IMR-90 (cell line): Measurements from ENCODE around the gene TRIM17. TPM values are rescaled to one million over a fixed set of nuclear protein-coding genes. Genes with fewer than 3 reads are reported as not detected.

Experiments
- ATAC-seq: fragments of 200-7000 bp; cut with Tn5 transposase; 2 replicates; pipeline ENCODE4 v1.9.1; 2020; ENCODE audit warnings: low read depth, mild to moderate bottlenecking, moderate library complexity
- BruUV-seq: library from RNA; stranded (reverse); fragments of 400-500 nt; replicated peaks from 2 replicates; lab custom pipeline; 2021; lab: Mats Ljungman, UMichigan
- CTCF ChIA-PET: fragments of 300-600 bp; formaldehyde crosslinking; extraction: SDS; loops from one replicate; lab custom pipeline; 2021; ENCODE audit warnings: antibody characterized with exemption; lab: Yijun Ruan, JAX
- POLR2A ChIA-PET: fragments of 300-600 bp; sonication (Branson Sonifier 250); formaldehyde crosslinking; loops from one replicate; lab custom pipeline; 2022; ENCODE audit warnings: antibody characterized with exemption; ENCODE audit not compliant: unreplicated experiment; lab: Charles Lee
- DNase-seq: peaks from one replicate; pipeline ENCODE4 v3.0.0; 2013
- H2AFZ ChIP-seq: replicated peaks from 2 replicates; pipeline ENCODE3; 2013; ENCODE audit warnings: low read length, mild to moderate bottlenecking; ENCODE audit not compliant: poor library complexity
- H2AK5ac ChIP-seq: 2 replicates; pipeline ENCODE4 v1.6.1; 2013; ENCODE audit warnings: low read depth, low read length, inconsistent platforms
- H2AK9ac ChIP-seq: replicated peaks from 2 replicates; pipeline ENCODE3; 2013; ENCODE audit warnings: mild to moderate bottlenecking, low read depth, low read length, moderate library complexity; ENCODE audit not compliant: poor library complexity
- H2BK120ac ChIP-seq: 2 replicates; pipeline ENCODE4 v1.6.1; 2013; ENCODE audit warnings: low read depth, low read length, inconsistent platforms
- H2BK15ac ChIP-seq: 3 replicates; pipeline ENCODE4 v1.6.1; 2013; ENCODE audit warnings: low read depth, low read length, inconsistent platforms
- H2BK20ac ChIP-seq: 2 replicates; pipeline ENCODE4 v1.6.1; 2013; ENCODE audit warnings: low read depth, mild to moderate bottlenecking, inconsistent platforms, low read length, moderate library complexity
- H2BK5ac ChIP-seq: 2 replicates; pipeline ENCODE4 v1.6.1; 2013; ENCODE audit warnings: mild to moderate bottlenecking, low read depth, low read length, inconsistent platforms; ENCODE audit not compliant: poor library complexity, severe bottlenecking
- H3K14ac ChIP-seq: replicated peaks from 2 replicates; pipeline ENCODE4 v1.6.1; 2013; ENCODE audit warnings: low read depth, low read length, inconsistent platforms
- H3K18ac ChIP-seq: 2 replicates; pipeline ENCODE4 v1.6.1; 2013; ENCODE audit warnings: low read depth, low read length, control low read depth
- H3K23ac ChIP-seq: 2 replicates; pipeline ENCODE4 v1.6.1; 2013; ENCODE audit warnings: low read depth, low read length, inconsistent platforms
- H3K27ac ChIP-seq: 2 replicates; pipeline ENCODE4 v1.5.1; 2013; ENCODE audit warnings: mild to moderate bottlenecking, control low read depth, low read length; ENCODE audit not compliant: insufficient read depth
- H3K27me3 ChIP-seq: 2 replicates; pipeline ENCODE4 v1.6.1; 2013; ENCODE audit warnings: low read length; ENCODE audit not compliant: control insufficient read depth, insufficient read depth
- H3K36me3 ChIP-seq: 2 replicates; pipeline ENCODE4 v1.6.1; 2013; ENCODE audit warnings: low read length, mixed read lengths; ENCODE audit not compliant: control insufficient read depth, insufficient read depth
- H3K4ac ChIP-seq: 2 replicates; pipeline ENCODE4 v1.6.1; 2013; ENCODE audit warnings: low read depth, low read length, inconsistent platforms
- H3K4me1 ChIP-seq: 2 replicates; pipeline ENCODE4 v1.6.1; 2013; ENCODE audit warnings: low read length, mixed read lengths; ENCODE audit not compliant: control insufficient read depth, insufficient read depth
- H3K4me2 ChIP-seq: 2 replicates; pipeline ENCODE4 v1.6.1; 2013; ENCODE audit warnings: low read depth, mild to moderate bottlenecking, control low read depth, low read length, moderate library complexity
- H3K4me3 ChIP-seq: 2 replicates; pipeline ENCODE4 v1.5.1; 2013; ENCODE audit warnings: low read depth, mild to moderate bottlenecking, control low read depth, low read length, moderate library complexity; ENCODE audit not compliant: insufficient read depth
- H3K56ac ChIP-seq: 2 replicates; pipeline ENCODE4 v1.6.1; 2013; ENCODE audit warnings: low read length, inconsistent platforms; ENCODE audit not compliant: insufficient read depth; ENCODE audit errors: extremely low read depth
- H3K79me1 ChIP-seq, 2 experiments: 2 replicates each; pipeline ENCODE4 v1.6.1; 2013; ENCODE audit warnings: low read length in 2 of 2, inconsistent platforms in 1 of 2, low read depth in 1 of 2
- H3K9ac ChIP-seq: 2 replicates; pipeline ENCODE4 v1.6.1; 2013; ENCODE audit warnings: low read depth, low read length, control low read depth
- H3K9me1 ChIP-seq: 2 replicates; pipeline ENCODE4 v1.6.1; 2013; ENCODE audit warnings: low read length, inconsistent platforms; ENCODE audit not compliant: insufficient read depth
- H3K9me3 ChIP-seq: 2 replicates; pipeline ENCODE4 v1.6.1; 2013; ENCODE audit warnings: low read length; ENCODE audit not compliant: control insufficient read depth, insufficient read depth
- H4K20me1 ChIP-seq: 2 replicates; pipeline ENCODE4 v1.6.1; 2013; ENCODE audit warnings: low read length, inconsistent platforms; ENCODE audit not compliant: insufficient read depth
- H4K5ac ChIP-seq: 2 replicates; pipeline ENCODE4 v1.6.1; 2013; ENCODE audit warnings: mild to moderate bottlenecking, low read depth, low read length, control low read depth
- H4K8ac ChIP-seq, 2 experiments: 2 replicates each; pipeline ENCODE4 v1.6.1; 2013; ENCODE audit warnings: low read depth in 2 of 2, low read length in 2 of 2, control low read depth in 1 of 2, inconsistent platforms in 1 of 2
- H4K91ac ChIP-seq: 2 replicates; pipeline ENCODE4 v1.6.1; 2013; ENCODE audit warnings: low read depth, low read length, inconsistent platforms; ENCODE audit not compliant: insufficient read depth
- BHLHE40 ChIP-seq: fragments of 150-350 bp; IDR thresholded peaks from 2 replicates; pipeline ENCODE4 v1.6.1; 2016; ENCODE audit warnings: mild to moderate bottlenecking, low read depth, low read length
- CEBPB ChIP-seq: IDR thresholded peaks from 2 replicates; pipeline ENCODE4 v1.6.1; 2012; ENCODE audit warnings: low read depth, low read length, improper control_type of control experiment
- CTCF ChIP-seq: conservative IDR thresholded peaks from 2 replicates; pipeline ENCODE4 v1.5.1; 2012; ENCODE audit warnings: mild to moderate bottlenecking, low read depth, low read length, improper control_type of control experiment
- FOS ChIP-seq: fragments of 150-350 bp; IDR thresholded peaks from 2 replicates; pipeline ENCODE4 v1.6.1; 2016; ENCODE audit warnings: low read depth, low read length
- MXI1 ChIP-seq: IDR thresholded peaks from 2 replicates; pipeline ENCODE4 v1.6.1; 2012; ENCODE audit warnings: low read depth, mild to moderate bottlenecking, low read length, moderate library complexity, borderline replicate concordance
- NFE2L2 ChIP-seq: fragments of 150-350 bp; IDR thresholded peaks from 2 replicates; pipeline ENCODE4 v1.6.1; 2016; ENCODE audit warnings: low read depth, mild to moderate bottlenecking, low read length
- POLR2A ChIP-seq: IDR thresholded peaks from 2 replicates; pipeline ENCODE4 v1.6.1; 2012; ENCODE audit warnings: mild to moderate bottlenecking, low read depth, low read length
- RCOR1 ChIP-seq: IDR thresholded peaks from 2 replicates; pipeline ENCODE4 v1.6.1; 2012; ENCODE audit warnings: mild to moderate bottlenecking, low read length, improper control_type of control experiment; ENCODE audit not compliant: insufficient replicate concordance
- USF2 ChIP-seq: fragments of 150-350 bp; IDR thresholded peaks from 2 replicates; pipeline ENCODE4 v1.6.1; 2017; ENCODE audit warnings: mild to moderate bottlenecking, antibody characterized with exemption, low read length, low read depth
- WGBS, 2 experiments: methylation state at CpG; one replicate each; pipeline versions ENCODE4 v1.1.5 to v1.1.7; 2013; ENCODE audit warnings: missing lambda C conversion rate in 2 of 2; ENCODE audit not compliant: insufficient read length in 1 of 2; ENCODE audit errors: extremely low coverage in 2 of 2; 5-methylcytosine and 5-hydroxymethylcytosine counted together
- dilution Hi-C: fragments of 300-500 bp; cut with HindIII; formaldehyde crosslinking; loops from one replicate; pipeline ENCODE4 v1.14.3; 2018; ENCODE audit warnings: low sequenced_read_pairs; ENCODE audit not compliant: unreplicated experiment
- in situ Hi-C: fragments of 300-500 bp; cut with MboI; formaldehyde crosslinking; loops from 3 replicates; pipeline ENCODE4 v1.14.3; 2019; ENCODE audit warnings: low sequenced_read_pairs, inconsistent platforms, mixed read lengths
- intact Hi-C: fragments of 100-400 bp; cut with micrococcal nuclease; formaldehyde crosslinking; loops from 2 replicates; pipeline ENCODE4 v1.10.0; 2022
- polyA plus RNA-seq, 3 experiments: library from polyadenylated mRNA; depleted of rRNA; stranded (reverse); fragments of >200 nt; gene quantifications; 2 replicates each; pipeline ENCODE4 v1.2.3, GENCODE V29; 2012; ENCODE audit warnings: low replicate concordance in 1 of 3
- total RNA-seq: library from RNA; depleted of rRNA; stranded (reverse); fragments of >200 nt; gene quantifications from 2 replicates; pipeline ENCODE4 v1.2.3, GENCODE V29; 2012
- TF ChIP-seq, protein P1 (sequence below): fragments of 150-350 bp; IDR thresholded peaks from 2 replicates; pipeline ENCODE4 v1.6.1; 2016; ENCODE audit warnings: low read depth, mild to moderate bottlenecking, low read length, moderate library complexity, borderline replicate concordance

Gene TRIM17
- total and polyA plus RNA-seq, 2 of the 4 experiments (the other 2 are of a cell fraction), result 0.39 TPM; not detected in 1

GRCh38 chr1:228370439-228370940 lies 46.2 kb downstream of the TRIM17 start:
- no peak overlapping the region for H3K4ac ChIP-seq
- no peak overlapping the region for H4K8ac ChIP-seq
- H4K20me1 ChIP-seq, result no peaks in the 10 kb centered on the region
- no peak overlapping the region for H3K23ac ChIP-seq
- no peak overlapping the region for H3K27ac ChIP-seq
- peak overlapping the region; percentile 58 for H2AFZ ChIP-seq
- H2AK5ac ChIP-seq, result no peak overlapping the region
- ChIA-PET POLR2A (no interaction called here), CTCF (no interaction called here)
- H4K5ac ChIP-seq, result no peak overlapping the region
- H2BK20ac ChIP-seq, result no peak overlapping the region
- no peak overlapping the region for H2BK5ac ChIP-seq
- H2BK120ac ChIP-seq, result no peak overlapping the region
- DNase-seq (no peak), ATAC-seq (no peak)
- no peak overlapping the region for H3K4me3 ChIP-seq
- no peak overlapping the region for H3K56ac ChIP-seq
- intact Hi-C loops, result no loop called here
- H3K4me1 ChIP-seq, result peaks cover 12% of the 10 kb centered on the region; the same call in 1 of the 2 replicates
- in situ Hi-C loops, result no loop called here
- H2AK9ac ChIP-seq, result no peak overlapping the region
- H3K27me3 ChIP-seq, result 0 out of 2 replicates have a peak, but pooled peaks cover 3% of the 10 kb centered on the region
- TF ChIP-seq FOS, result no peak
- TF ChIP-seq POLR2A, result no peak
- TF ChIP-seq CTCF, result no peak
- no peak for TF ChIP-seq RCOR1
- no peak for TF ChIP-seq USF2
- no peak for TF ChIP-seq NFE2L2
- TF ChIP-seq, protein P1, sequence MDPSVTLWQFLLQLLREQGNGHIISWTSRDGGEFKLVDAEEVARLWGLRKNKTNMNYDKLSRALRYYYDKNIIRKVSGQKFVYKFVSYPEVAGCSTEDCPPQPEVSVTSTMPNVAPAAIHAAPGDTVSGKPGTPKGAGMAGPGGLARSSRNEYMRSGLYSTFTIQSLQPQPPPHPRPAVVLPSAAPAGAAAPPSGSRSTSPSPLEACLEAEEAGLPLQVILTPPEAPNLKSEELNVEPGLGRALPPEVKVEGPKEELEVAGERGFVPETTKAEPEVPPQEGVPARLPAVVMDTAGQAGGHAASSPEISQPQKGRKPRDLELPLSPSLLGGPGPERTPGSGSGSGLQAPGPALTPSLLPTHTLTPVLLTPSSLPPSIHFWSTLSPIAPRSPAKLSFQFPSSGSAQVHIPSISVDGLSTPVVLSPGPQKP, result no peak
- no peak for TF ChIP-seq CEBPB
- TF ChIP-seq MXI1, result no peak
- TF ChIP-seq BHLHE40, result no peak
- WGBS, 2 experiments, result 83% methylated on average over 3 of the region's 10 CpGs; no CpG with 5 or more reads in 1 of the 2 experiments
- no peak overlapping the region for H3K4me2 ChIP-seq
- H3K79me1 ChIP-seq, result no peaks in the 10 kb centered on the region
- no peak overlapping the region for H2BK15ac ChIP-seq
- H3K36me3 ChIP-seq, result no peaks in the 10 kb centered on the region
- 0 out of 2 replicates have a peak, but pooled peaks cover 4% of the 10 kb centered on the region for H3K9me1 ChIP-seq
- BruUV-seq, result no TSS peak
- dilution Hi-C loops, result no loop called here
- H3K9ac ChIP-seq, result no peak overlapping the region
- no peak overlapping the region for H3K14ac ChIP-seq
- no peaks in the 10 kb centered on the region for H3K9me3 ChIP-seq
- no peak overlapping the region for H3K18ac ChIP-seq
- H4K91ac ChIP-seq, result no peak overlapping the region
